Colonic mucosa (tissue), 4 donors: ENCODE data around the gene EML4. TPM values are rescaled to one million over a fixed set of nuclear protein-coding genes. Genes with fewer than 3 reads are reported as not detected.

Experiments used
- DNase-seq: peaks from one replicate; pipeline ENCODE4 v3.0.0-alpha.2; 2020
- H3K27ac ChIP-seq: fragments of 200-600 bp; one replicate; pipeline ENCODE4 v1.8.0; 2021
- H3K27me3 ChIP-seq: fragments of 200-600 bp; one replicate; pipeline ENCODE4 v1.8.0; 2021
- H3K36me3 ChIP-seq: fragments of 200-600 bp; one replicate; pipeline ENCODE4 v1.8.0; 2021
- H3K4me1 ChIP-seq: fragments of 200-600 bp; one replicate; pipeline ENCODE4 v1.8.0; 2021; ENCODE audit warnings: mild to moderate bottlenecking
- H3K4me3 ChIP-seq: fragments of 200-600 bp; one replicate; pipeline ENCODE4 v1.8.0; 2021
- H3K9ac ChIP-seq, 2 donors: one replicate each; pipeline ENCODE4 v1.7.0; 2013; ENCODE audit warnings: control low read depth in 2 of 2, low read depth in 2 of 2, low read length in 2 of 2
- H3K9me3 ChIP-seq: fragments of 200-600 bp; one replicate; pipeline ENCODE4 v1.8.0; 2021
- CTCF ChIP-seq: fragments of 200-600 bp; IDR thresholded peaks from one replicate; pipeline ENCODE4 v1.8.0; 2022; ENCODE audit warnings: antibody characterized with exemption, mild to moderate bottlenecking
- intact Hi-C: fragments of 100-400 bp; cut with DNase I; formaldehyde crosslinking; loops from one replicate; pipeline ENCODE4 v1.14.1; 2022
- total RNA-seq, 2 donors: library from RNA; stranded (reverse); fragmentation: NEBNext Ultra II Directional in 1 of 2; extraction: Animal tissue kit (Norgen Biotek cat#: 25700) in 1 of 2; gene quantifications; one replicate each; pipeline ENCODE4 v1.2.1, GENCODE V29; 2021
- donor health status: healthy.
- donor health status: DM: no; HTN: no; CAD: no.
- donor health status: DM: no; HTN: no; CAD: no.

The EML4 gene
- total RNA-seq, 2 donors from 2014 or later, result 82.1 to 103 TPM

GRCh38 chr2:42196403-42197267 is 27.5 kb downstream of the EML4 start:
- intact Hi-C loops, result loop anchor here (5.0 kb wide), 1 partner anchor 99 kb away; no protein-coding TSS in a partner anchor
- no peak overlapping the region for H3K9ac ChIP-seq
- no peaks in the 10 kb centered on the region for H3K4me1 ChIP-seq

GRCh38 chr2:42197792-42198191 is 28.6 kb downstream of the EML4 start:
- no peak for DNase-seq
- no peaks in the 10 kb centered on the region for H3K4me1 ChIP-seq
- no peak for TF ChIP-seq CTCF
- H3K4me3 ChIP-seq, result no peak overlapping the region
- no peak overlapping the region for H3K27ac ChIP-seq
- no peak overlapping the region for H3K9ac ChIP-seq
- H3K36me3 ChIP-seq, result no peaks in the 10 kb centered on the region
- intact Hi-C loops, result loop anchor here (5.0 kb wide), 1 partner anchor 100 kb away; no protein-coding TSS in a partner anchor
- no peaks in the 10 kb centered on the region for H3K9me3 ChIP-seq
- H3K27me3 ChIP-seq, result no peaks in the 10 kb centered on the region

More at GRCh38 chr2:42196403-42197267, 27.5 kb downstream of the EML4 start:
- Histone ChIP-seq H3K27me3 (no peaks in the 10 kb centered on the region), H3K4me3 (no peak overlapping the region), H3K9me3 (no peaks in the 10 kb centered on the region), H3K36me3 (no peaks in the 10 kb centered on the region), H3K27ac (peak overlapping the region; percentile 7)
- DNase-seq, result peak; percentile 76
- TF ChIP-seq CTCF, result peak; percentile 26

GRCh38 chr2:42198466-42198865 is 29.3 kb downstream of the EML4 start:
- Histone ChIP-seq H3K36me3 (no peaks in the 10 kb centered on the region), H3K27ac (no peak overlapping the region), H3K4me1 (no peaks in the 10 kb centered on the region), H3K4me3 (no peak overlapping the region), H3K27me3 (no peaks in the 10 kb centered on the region), H3K9me3 (no peaks in the 10 kb centered on the region), H3K9ac (no peak overlapping the region)
- no peak for DNase-seq
- intact Hi-C loops, result loop anchor here (5.0 kb wide), 1 partner anchor 101 kb away; no protein-coding TSS in a partner anchor
- no peak for TF ChIP-seq CTCF

- Histone ChIP-seq H3K4me1 (no peaks in the 10 kb centered on the region), H3K27me3 (no peaks in the 10 kb centered on the region)
- intact Hi-C loops, result loop anchor here (5.0 kb wide), 1 partner anchor 102 kb away; no protein-coding TSS in a partner anchor
These were observed 29.8 kb downstream of the EML4 start for GRCh38 chr2:42199002-42199401.

GRCh38 chr2:42199626-42200025 is 30.5 kb downstream of the EML4 start:
- intact Hi-C loops, result loop anchor here (5.0 kb wide), 1 partner anchor 102 kb away; no protein-coding TSS in a partner anchor
- Histone ChIP-seq H3K9ac (no peak overlapping the region), H3K4me3 (no peak overlapping the region), H3K27ac (no peak overlapping the region), H3K36me3 (no peaks in the 10 kb centered on the region), H3K4me1 (no peaks in the 10 kb centered on the region), H3K27me3 (no peaks in the 10 kb centered on the region), H3K9me3 (no peaks in the 10 kb centered on the region)
- TF ChIP-seq CTCF, result no peak
- DNase-seq, result no peak

More at GRCh38 chr2:42199002-42199401, 29.8 kb downstream of the EML4 start:
- no peak overlapping the region for H3K27ac ChIP-seq
- H3K36me3 ChIP-seq, result no peaks in the 10 kb centered on the region
- no peak overlapping the region for H3K9ac ChIP-seq
- TF ChIP-seq CTCF, result no peak
- no peak for DNase-seq
- H3K4me3 ChIP-seq, result no peak overlapping the region
- H3K9me3 ChIP-seq, result no peaks in the 10 kb centered on the region
